ENCODE data around the gene LINC01488. TPM values are rescaled to one million over a fixed set of nuclear protein-coding genes. Genes with fewer than 3 reads are reported as not detected.

The LINC01488 gene
- total and polyA plus RNA-seq, 7 donors: 0.36 TPM; not detected in 6

DNA sequence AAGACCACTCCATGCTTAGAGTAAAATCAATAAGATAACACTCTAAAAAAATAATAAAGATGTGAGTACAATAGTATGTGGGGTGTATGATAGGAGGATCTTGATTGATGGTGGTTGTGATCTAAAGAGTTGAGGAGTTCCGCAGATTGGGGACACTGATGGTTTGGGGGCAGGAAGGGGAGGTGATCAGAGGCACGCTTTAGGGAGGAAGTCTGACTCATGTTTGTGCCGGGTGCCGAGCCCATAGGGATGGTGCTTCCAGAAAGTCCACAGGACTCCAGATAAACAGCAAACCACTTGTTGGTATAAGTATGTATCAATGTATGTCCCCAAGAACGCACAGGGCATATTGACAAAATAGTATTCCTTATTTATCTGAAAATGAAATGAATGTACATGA is 27.5 kb downstream of the LINC01488 start:
- 34 to 80% methylated on average over 5 of the region's 5 CpGs for WGBS, 2 donors
- Histone ChIP-seq H3K4me3 (no peak overlapping the region), H3K9me3 (no peaks in the 10 kb centered on the region), H3K27ac (no peak overlapping the region), H3K27me3 (no peaks in the 10 kb centered on the region), H3K36me3 (no peaks in the 10 kb centered on the region), H3K4me1 (no peaks in the 10 kb centered on the region)
- TF ChIP-seq EP300 (IDR thresholded peaks at IDR 0.05) (no peak), POLR2AphosphoS5 (IDR thresholded peaks at IDR 0.05) (no peak), POLR2A (IDR thresholded peaks at IDR 0.05) (no peak), CTCF (IDR thresholded peaks at IDR 0.05) (no peak)
- peak; percentile 39 for DNase-seq
- intact Hi-C loops (cut with DNase I): no loop called here

- no peak overlapping the region for H3K4me3 ChIP-seq
- TF ChIP-seq POLR2A (IDR thresholded peaks at IDR 0.05) (no peak), EP300 (IDR thresholded peaks at IDR 0.05) (no peak), POLR2AphosphoS5 (IDR thresholded peaks at IDR 0.05) (no peak), CTCF (IDR thresholded peaks at IDR 0.05) (no peak)
- H3K27me3 ChIP-seq: no peaks in the 10 kb centered on the region
- no peaks in the 10 kb centered on the region for H3K4me1 ChIP-seq
- H3K27ac ChIP-seq: no peak overlapping the region
- 92 to 95% methylated on average over 7 of the region's 7 CpGs for WGBS, 2 donors
- no peaks in the 10 kb centered on the region for H3K36me3 ChIP-seq
- intact Hi-C loops (cut with DNase I): no loop called here
- peak; percentile 42 for DNase-seq
- no peaks in the 10 kb centered on the region for H3K9me3 ChIP-seq
Measured at GRCh38 chr11:69509381-69509780, 27.9 kb downstream of the LINC01488 start.

DNA sequence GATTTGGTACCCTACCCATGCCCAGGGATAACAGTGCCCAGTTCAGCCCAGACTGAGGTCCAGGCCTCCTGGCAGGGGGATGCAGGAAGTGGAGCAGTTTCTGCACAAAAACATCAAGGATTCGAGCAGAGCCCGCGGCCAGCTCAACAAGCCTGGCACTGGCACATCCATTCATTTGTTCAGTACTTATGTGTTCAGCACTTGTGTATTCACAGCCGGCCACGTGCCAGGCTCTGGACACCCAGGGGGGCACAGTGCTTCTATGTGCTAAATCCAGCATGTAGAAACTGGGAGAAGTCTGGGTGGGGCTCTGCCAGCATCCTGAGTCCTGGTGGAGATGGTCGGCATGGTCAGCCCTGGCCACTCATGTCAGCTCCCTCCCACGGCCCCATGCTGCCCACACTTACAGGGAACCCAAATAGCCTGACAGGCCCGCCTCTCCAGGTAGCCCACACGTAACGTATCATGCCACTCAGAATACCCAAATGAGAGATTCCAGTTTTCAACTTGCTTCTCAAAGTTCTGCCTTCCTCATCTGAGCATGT is 28.5 kb downstream of the LINC01488 start:
- DNase-seq: peak; percentile 63
- WGBS, 2 donors: 90 to 95% methylated on average over 10 of the region's 10 CpGs
- H3K4me3 ChIP-seq: no peak overlapping the region
- no peak overlapping the region for H3K27ac ChIP-seq
- H3K36me3 ChIP-seq: no peaks in the 10 kb centered on the region
- no peaks in the 10 kb centered on the region for H3K4me1 ChIP-seq
- no peak for TF ChIP-seq CTCF (IDR thresholded peaks at IDR 0.05)
- no peak for TF ChIP-seq POLR2AphosphoS5 (IDR thresholded peaks at IDR 0.05)
- TF ChIP-seq EP300 (IDR thresholded peaks at IDR 0.05): no peak
- TF ChIP-seq POLR2A (IDR thresholded peaks at IDR 0.05): no peak
- H3K9me3 ChIP-seq: no peaks in the 10 kb centered on the region
- no peaks in the 10 kb centered on the region for H3K27me3 ChIP-seq
- intact Hi-C loops (cut with DNase I): no loop called here

DNA sequence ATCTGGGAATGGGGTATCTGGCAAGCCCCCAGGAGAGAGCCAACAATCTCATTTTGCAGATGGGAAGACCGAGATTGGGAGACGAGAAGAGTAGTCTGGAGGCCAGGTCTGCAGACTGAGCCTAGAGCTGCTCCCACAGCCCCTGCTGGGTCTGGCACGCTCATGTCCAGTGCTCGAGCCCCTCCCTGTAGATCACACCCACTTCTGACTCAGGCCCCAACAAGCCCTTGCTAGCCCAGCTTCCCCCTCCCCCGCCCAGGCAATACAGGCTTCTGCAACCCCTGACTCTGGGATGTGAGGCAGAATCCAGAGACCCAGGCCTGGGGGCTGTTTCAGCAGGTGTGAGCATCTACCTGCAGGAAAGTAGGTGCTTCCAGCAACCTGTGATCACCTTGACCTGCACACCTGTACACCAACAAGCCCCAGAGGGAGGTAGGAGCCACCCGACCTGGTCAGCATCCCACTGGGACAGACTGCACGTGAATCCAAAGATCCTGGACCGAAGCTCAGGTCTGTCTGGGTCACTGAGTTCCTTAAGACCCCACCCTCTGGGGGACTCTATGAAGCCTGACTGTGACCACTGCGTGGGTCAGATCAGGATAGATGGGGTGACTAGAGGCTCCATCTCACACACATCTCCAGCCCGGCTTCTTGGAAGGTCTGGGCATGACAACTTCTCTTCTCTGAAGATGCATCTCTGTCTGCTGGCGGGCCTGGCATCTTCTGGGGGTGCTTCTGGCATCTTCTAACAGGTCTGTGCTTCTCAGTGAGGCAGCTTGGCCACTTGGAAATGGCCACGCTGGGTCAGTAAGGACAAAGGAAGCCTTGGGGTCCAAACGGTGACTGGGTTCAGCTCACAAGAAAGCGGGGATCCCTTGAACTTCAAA is 29.3 kb downstream of the LINC01488 start:
- intact Hi-C loops (cut with DNase I): no loop called here
- no peaks in the 10 kb centered on the region for H3K36me3 ChIP-seq
- H3K4me1 ChIP-seq: no peaks in the 10 kb centered on the region
- H3K27ac ChIP-seq: no peak overlapping the region
- H3K27me3 ChIP-seq: no peaks in the 10 kb centered on the region
- TF ChIP-seq POLR2A (IDR thresholded peaks at IDR 0.05): no peak
- no peak for TF ChIP-seq POLR2AphosphoS5 (IDR thresholded peaks at IDR 0.05)
- no peak for TF ChIP-seq CTCF (IDR thresholded peaks at IDR 0.05)
- TF ChIP-seq EP300 (IDR thresholded peaks at IDR 0.05): no peak
- no peaks in the 10 kb centered on the region for H3K9me3 ChIP-seq
- 89 to 92% methylated on average over 14 of the region's 14 CpGs for WGBS, 2 donors
- peak; percentile 55 for DNase-seq
- H3K4me3 ChIP-seq: no peak overlapping the region

All from sigmoid colon (tissue), 7 donors.